ENCODE results near the gene CFAP74.

Gene CFAP74, protein sequence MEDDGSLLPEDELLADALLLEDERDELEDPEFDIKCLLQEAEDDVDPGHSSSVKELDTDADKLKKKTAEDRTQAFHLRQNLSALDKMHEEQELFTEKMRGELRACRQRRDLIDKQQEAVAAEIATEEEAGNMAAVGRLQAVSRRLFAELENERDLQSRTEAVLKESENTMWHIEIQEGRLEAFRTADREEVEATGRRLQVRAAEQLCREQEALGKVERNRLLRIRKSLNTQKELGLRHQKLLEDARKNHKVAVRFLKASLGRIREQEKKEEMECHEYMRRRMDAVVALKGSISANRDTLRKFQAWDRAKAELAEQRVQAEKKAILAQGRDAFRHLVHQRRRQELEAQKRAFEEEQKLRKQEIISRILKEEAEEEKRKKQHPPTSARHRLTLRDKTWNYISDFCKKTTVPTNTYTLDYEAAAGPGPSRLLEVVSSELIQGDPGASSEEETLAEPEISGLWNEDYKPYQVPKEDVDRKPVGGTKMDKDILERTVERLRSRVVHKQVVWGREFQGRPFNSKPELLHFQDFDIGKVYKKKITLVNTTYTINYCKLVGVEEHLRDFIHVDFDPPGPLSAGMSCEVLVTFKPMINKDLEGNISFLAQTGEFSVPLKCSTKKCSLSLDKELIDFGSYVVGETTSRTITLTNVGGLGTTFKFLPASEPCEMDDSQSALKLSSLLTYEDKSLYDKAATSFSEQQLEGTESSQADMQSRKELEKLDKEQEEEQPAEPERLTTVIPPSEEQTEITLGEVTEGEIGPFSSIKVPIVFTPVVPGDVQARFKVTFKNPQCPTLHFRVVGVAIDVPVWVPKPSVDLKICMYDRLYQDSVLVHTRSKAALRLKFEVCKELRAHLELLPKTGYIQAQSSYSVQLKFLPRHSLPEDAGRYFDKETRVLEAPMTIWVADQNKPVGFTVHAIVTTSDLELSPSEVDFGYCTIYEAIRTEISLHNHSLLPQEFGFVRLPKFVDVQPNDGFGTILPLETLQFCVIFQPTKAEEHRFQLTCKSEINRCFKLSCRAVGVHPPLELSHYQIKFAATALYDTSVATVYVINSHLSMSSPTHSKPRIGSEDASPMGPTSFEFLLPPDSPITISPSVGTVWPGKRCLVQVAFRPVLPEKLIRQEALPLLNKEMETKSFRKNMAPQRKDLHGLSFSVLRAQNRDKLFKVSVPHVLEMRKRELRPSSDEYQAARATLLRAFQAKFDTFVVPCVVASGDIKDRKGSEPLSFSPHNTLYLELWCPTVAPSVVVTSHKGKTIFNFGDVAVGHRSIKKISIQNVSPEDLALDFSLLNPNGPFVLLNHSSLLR (N-terminal part only)

DNA sequence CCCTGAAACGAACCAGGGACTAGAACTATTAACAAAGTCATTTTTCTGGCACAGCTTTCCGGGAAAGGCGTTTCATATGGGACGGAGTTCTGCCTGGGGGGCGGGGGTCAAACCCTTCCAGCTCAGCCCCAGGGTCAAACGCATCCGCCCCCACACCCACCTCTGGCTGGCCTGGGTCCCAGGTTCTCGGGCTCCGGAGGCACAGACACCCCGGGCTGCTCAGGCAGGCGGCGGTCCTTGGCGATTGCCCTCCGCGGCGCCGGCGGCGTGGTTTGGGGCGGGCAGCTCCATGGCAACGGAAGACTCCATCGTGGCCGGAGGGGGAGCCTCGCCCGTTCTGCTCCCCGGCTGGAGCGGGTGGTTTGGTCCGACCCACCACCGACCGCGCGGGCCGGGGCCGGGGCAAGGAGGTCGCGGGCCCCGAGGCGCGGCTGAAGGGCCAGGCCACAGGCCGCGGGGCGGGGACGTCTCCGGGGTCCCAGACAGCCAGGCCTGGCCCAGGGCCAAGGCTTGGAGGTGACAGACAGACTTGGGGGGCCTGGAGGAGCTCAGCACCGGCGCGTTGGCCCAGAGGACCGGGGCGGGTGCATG is at the start of gene CFAP74:
Gene CFAP74, minus strand, starts transcription at position 246 of the 591 bp plus-strand sequence. CDS start 12,830 bp downstream, outside the sequence.
- peak; percentile 60 for DNase-seq (ENCODE audit: low spot score)

DNA sequence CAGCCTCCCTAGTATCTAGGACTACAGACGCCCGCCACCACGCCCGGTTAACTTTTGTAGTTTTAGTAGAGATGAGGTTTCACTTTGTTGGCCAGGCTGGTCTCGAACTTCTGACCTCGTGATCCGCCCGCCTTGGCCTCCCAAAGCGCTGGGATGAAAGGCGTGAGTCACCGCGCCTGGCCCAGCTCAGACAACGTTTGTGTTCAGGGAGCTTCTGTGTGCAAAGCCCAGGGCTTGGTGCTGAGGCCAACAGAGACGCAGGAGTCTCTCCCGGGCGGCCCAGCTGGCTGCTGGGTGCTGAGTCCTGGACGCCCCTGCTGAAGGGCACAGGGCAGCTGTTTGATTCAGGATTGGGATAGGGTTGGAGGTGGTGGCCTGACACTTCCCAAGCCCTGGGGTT is 49.6 kb upstream of the CFAP74 start:
- no peak for DNase-seq (ENCODE audit: low spot score)

DNA sequence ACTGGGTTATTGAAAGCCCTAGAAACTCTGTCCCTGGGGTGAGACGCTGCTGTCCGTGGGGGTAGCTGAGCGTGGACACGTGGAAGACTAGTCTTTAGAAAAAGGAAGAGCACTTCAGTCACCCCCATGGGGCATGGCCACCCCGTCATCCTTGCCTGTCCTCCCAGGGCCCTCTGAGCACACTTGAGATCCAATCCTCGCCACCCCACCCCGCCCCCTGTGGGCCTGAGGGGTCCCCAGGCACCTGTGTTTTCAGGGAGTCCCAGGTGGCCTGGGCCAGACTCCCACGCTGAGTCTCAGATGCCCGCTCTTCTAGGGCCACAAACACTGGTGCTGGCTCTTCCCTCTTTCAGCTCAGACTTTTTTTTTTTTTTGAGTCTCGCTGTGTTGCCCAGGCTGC is 49.2 kb upstream of the CFAP74 start:
- DNase-seq (ENCODE audit: low spot score): no peak

DNA sequence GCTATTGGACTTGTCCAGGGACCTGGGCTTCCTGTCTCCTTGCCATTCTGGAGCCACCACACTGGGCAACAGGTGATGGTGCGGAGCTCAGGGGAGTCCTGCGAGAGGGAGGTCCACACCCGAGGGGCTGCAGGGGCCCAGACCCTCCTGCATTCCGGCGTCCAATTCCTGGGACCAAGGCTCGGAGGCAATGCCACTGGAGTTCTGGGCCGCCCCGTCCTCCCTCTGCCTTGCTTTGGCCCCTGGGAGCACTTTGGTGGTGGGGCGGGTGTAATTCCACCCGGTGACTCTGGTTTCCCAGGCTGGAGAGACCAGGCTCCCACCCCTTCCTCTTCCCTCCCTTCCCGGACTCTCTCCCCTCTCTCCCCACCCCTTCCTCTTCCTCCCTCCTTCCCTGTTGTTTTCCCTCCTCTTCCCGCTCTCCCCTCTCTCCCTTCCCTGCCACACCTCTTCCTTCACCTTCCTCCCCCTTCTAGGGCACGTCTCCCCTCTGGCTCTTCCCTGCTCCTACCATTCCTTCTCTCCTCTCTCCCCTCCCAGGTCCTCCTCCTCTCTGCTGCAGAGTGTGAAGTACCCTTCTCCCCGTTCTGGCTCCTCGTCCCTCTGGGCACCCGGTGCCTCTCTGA is 48.6 kb upstream of the CFAP74 start:
- no peak for DNase-seq (ENCODE audit: low spot score)

DNA sequence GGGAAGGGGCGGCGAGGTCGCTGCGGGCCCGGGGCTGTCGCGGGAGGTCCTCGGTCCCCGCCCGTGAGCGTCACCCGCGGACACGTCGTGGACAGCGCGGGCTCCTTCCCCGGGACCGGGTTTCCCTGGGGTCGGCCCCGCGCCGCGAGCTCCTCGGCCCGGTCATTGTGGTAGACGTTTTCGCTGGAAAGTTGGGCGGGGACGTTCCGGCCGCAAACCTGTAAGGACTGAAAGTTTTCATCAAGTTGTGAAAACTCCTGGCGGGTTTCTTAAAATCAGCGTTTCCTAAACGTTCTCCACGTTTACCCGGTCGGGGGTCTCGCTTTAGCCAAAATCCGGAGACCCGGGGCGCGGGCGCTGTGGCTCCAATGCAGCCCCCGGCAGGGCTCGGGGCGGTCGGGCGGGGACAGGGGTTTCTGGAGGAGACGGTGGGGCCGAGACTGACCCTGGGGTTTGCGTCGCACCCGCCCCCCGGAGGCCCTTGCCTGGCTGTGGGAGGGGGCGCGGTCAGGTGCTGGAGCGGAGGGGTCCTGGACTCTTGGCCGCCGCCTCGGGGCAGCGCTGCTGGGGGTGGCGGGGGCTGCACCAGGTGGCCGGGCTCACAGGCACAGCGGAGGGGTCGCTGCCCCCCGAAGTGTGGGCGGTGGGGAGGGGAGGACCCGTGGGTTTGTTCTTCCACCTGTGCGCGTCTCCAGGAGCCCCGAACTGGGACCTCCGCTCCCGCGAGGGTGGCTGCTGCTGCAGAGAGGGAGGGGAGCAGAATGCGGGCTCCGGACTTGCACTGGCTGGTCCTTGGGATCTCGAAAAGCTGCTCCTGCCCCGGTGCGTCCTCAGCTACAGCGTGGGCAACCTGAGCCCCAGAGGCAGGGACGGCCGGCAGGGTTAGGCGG is 47.5 kb upstream of the CFAP74 start:
- DNase-seq (ENCODE audit: low spot score): no peak

DNA sequence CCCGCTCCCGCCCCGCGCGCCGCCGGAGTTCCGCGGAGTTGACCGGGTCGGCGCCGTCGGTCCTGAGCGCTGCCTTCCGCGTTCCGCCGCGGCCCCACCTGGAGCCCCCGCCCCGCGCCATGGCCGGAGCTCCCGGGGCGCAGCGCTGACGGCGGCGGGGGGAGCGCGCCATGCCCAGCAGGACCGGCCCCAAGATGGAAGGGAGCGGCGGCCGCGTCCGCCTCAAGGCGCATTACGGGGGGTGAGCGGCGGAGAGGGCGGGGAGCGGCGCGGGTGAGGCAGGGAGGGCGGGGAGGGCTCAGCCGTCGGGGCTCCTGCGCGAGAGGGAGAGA is 46.8 kb upstream of the CFAP74 start:
- DNase-seq (ENCODE audit: low spot score): peak; percentile 63

DNA sequence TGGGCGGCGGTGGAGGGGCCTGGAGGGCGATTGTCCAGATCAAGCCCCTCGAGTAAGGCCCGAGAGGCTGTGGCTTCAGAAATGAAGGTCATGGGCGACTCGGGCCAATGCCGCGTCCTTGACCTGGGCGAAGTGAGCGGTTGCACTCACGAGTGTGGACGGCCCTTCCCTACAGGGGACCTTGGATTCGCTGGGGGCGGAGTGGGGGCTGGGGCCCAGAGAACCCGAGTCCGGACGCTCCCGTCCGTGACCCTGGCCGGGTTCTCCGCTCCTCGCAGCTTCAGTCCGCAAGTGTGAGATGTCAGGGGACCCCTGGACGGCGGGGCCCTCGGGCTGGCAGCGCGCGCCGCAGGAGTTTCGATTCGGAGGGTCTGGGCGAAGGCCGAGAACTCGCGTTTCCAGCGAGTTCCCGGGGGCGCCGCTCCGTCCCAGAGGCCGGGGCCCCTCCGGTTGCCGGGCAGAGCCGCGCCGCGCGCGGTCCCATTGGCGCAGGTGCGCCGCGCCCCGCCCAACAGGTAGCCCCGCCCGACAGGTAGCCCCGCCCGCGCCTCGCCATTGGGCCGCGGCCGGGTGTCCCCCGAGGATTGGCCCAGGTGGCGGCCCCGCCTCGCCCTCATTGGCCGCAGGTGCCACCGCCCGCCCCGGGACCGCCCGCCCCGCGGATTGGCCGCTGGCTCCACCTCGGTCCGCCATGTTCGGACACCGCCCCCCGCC is 46.3 kb upstream of the CFAP74 start, which contains the start of gene PRKCZ:
Gene PRKCZ, plus strand, starts transcription at position 694 of the 714 bp plus-strand sequence. CDS start 220 bp downstream, outside the sequence.
- peak; percentile 83 for DNase-seq (ENCODE audit: low spot score)

DNA sequence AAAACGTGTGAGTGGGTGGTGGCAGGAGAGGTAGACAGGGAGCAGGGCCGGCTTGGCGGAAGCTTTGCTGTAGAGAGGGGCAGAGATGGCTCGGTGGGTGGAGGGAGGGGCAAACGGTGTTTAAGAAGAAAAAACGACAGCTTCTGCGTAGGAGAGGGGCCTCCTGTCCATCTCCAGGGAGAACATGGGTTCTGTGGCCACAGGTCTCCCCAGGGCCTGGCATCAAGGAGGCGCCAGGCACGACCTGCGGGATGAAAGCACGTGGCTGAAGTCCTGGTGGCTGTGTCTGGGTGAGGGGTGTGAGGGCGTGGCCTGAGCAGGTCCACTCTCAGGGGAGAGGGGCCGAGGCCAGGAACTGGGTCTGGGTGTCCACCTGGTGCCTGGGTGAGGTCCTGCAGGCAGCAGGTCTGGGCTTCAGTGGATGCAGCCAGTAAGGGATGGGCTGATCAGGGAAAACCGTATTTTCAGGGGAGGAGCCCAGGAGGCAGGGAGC is 45.7 kb upstream of the CFAP74 start:
- DNase-seq (ENCODE audit: low spot score): no peak

DNA sequence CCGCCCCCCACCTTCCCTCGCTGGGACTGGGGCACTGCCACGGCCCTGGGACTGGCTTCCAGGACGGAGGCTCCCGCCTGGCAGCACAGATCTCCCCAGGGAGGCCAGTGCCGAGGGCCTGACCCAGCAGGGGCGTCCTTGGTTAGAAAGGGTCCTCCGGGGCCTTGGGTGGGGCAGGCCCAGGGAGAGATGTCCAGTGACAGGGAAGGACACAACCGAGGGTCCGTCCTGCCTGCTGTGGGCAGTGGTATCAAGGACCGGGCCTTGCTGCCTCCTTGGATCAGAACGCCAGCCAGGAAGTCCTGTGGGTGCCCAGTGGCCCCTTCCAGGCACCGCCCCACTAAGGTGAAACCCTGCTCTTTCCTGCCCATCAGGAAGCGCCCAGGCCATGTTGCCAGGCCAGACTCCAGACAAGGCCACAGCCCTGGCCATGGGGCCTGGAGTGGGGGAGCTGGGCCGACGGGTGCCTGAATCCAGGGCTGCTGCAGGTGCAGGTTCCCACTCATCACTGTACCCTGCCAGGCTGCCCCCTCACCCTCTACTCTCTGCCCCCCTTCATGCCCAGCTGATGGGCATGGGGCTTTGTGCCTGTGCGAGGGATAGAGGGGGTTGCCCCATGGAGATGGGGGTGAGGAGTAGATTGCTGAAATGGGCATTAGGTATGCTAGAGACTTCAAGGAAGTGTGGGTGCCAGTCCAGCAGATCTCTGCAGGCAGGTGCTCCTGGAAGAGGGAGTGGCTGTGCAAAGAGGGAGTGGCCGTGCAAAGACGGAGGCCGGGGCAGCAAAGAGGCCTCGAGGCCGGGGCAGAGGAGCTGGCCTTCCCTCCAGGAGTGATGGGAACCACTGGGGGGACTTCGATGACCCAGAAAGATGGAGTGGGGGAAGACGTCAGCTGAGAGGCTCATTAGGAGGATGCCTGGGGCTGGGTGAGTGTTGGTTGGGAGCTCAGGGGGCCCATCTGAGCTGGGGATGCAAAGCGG is 44.5 kb upstream of the CFAP74 start:
- no peak for DNase-seq (ENCODE audit: low spot score)

DNA sequence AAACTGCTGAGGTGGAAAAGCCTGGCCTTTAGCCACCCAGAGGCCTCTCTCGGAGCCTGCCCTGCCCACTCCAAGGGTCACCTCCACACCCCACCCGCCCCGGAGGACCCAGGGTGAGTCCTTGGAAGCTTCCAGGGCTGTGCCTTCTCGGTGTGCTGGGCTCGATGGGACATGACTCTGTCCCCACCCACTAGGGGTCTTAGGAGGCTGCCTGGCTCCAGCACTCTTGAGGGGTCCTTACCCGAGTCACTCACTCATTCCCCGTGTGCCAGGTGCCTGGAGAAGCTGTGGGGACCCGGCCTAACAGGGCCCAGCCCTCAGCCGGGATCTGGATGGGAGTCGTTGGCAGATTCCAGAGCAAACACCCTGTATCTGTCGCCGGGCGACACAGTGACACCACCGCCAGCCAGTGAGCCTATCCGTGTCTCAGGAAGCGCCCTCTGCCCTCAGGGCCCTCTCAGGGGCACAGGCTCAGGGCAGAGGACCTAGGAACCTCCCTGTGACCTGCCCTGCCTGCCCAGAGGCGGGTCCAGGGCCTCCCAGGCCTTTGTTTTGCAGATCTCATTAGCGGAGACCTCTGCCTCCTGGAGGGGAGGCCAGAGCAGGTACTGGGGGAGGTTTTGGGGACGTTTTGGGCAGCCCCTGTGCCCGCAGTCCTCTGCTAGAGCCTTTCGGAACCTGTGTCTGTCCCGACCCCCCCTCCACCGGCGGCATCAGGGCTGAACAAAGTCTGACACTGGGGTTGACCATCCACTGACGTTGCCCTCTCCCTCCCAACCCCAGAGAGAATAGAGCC is 43.6 kb upstream of the CFAP74 start:
- DNase-seq (ENCODE audit: low spot score): no peak

DNA sequence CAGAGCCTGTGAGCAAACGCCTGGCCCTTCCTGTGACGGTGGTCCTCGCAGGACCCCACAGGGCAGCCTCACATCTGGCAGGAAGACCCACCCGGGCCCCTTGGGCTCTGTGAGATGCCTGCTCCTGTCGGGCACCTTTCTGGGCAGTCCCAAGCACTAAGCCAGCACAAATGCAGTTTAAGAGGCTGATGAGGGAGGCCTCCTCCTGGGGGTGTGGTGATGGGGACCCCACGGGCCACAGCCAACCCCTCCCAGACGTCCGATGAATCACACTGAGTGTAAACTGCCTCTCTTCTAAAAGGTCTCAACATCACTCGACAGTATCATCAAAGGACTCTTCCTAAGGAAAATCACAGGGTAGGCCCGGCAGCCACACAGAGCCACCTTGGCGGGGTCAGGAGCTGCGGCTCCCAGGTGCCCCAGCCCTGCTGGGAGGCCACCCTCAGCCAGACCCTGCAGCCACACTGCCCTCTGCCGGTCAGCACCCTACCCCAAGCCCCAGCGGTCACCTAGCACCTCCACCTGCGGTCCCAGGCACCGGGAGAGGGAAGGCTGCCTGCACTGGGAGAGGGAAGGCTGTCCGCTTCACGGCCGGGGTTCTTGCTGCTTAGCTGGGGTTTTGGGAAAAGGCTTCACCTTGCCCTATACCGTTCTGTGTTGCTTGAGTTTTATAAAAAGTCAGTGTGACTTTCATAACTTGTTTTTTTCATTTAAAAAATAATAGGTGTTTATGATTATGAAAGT is 42.8 kb upstream of the CFAP74 start:
- DNase-seq (ENCODE audit: low spot score): peak; percentile 71

DNA sequence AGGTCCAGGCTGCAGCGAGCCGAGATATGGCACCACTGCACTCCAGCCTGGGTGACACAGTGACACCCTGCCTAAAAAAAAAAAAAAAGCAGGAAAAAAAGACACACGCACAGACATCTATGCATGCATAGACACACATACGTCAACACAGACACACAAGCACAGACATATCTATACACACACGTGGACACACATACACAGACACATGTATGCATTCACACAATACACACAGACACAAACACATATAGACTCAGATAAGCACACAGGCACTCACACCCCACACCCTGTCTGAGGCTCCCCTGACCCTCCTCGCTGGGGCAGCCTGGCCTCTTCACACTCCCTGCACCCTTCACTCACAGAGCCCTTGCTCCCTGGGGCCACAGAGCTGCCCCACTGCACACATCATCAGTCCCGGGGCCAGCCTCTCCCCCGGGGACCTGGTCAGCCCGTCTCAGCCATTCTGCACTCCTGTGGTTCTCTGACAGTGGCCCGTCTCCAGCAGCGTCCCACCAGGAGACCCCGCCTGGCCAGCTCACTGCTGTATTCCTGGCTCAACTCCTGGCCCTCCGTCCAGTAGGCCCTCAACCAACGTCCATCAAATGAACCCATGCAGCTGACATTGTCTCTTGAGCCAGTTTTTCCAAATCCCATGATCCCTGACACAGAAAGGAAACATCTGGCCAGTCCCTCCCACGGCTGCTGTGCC is 42.0 kb upstream of the CFAP74 start:
- DNase-seq (ENCODE audit: low spot score): no peak

DNA sequence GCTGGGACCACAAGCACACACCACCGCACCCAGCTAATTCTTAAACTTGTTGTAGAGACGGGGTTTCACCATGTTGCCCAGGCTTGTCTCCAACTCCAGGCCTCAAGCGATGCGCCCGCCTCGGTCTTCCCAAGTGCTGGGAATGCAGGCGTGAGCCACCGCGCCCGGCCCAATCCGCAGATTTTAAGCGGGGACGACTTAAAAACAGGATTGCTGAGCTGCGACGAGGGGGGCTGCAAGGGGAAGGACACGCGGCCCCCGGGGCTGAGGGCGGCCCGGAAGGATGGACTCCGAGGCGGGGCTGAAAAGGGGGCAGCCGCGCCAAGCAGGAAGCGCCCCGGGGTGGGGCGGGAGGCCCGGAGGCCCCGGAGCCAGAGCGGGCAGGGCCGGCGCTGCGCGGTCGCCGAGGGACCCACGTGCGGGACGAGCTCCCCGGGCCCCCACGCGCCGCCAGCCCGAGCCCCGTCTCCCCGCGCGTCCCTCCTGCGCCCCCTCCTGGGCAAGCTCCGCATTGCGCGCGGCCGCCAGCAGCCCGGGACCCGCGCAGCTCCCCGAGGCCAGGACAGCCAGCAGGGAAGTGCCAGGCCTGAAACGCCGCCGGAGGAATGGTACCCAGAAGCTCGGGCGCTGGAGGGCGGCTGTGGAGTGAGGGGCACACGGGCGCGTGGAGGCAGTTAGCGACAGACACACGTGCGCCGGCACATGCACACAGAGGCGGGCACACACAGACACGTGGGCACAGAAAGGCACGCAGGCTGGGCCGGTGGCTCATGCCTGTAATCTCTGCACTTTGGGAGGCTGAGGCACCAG is 41.1 kb upstream of the CFAP74 start:
- peak; percentile 95 for DNase-seq (ENCODE audit: low spot score)

DNA sequence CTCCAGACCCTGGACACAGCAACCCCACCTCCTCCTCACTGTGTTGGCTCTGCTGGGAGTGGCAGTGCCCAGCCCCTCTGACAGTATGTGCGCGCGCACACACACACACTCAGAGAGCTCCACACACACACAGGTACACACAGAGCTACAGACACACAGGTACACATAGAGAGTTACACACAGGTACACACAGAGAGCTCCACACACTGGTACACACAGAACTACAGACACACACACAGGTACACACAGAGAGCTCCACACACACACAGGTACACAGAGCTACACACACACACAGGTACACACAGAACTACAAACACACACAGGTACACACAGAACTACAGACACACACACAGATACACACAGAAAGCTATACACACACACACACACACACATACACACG is 40.3 kb upstream of the CFAP74 start:
- DNase-seq (ENCODE audit: low spot score): no peak

All from D341Med (cell line).